Lower lobe of right lung (tissue), 2 donors: ENCODE data around the gene FRMD4A. TPM values are rescaled to one million over a fixed set of nuclear protein-coding genes. Genes with fewer than 3 reads are reported as not detected.
"Not testable (repeated sequence)": the region's sequence is repeated elsewhere in the genome, so short reads cannot be mapped to it uniquely, and the experiment has no call there.

Source experiments
- ATAC-seq, 2 donors: fragments of 200-7000 bp; cut with Tn5 transposase; one replicate each; pipeline ENCODE4 v1.9.1; 2020 to 2022; ENCODE audit warnings: mild to moderate bottlenecking in 2 of 2, moderate library complexity in 2 of 2
- DNase-seq: peaks from one replicate; pipeline ENCODE4 v3.0.0-alpha.2; 2020
- H3K27ac ChIP-seq: fragments of 200-600 bp; one replicate; pipeline ENCODE4 v1.8.0; 2022
- H3K27me3 ChIP-seq: fragments of 200-600 bp; one replicate; pipeline ENCODE4 v1.8.0; 2022; ENCODE audit warnings: low read depth
- H3K36me3 ChIP-seq: fragments of 200-600 bp; one replicate; pipeline ENCODE4 v1.8.0; 2022; ENCODE audit warnings: mild to moderate bottlenecking
- H3K4me1 ChIP-seq: fragments of 200-600 bp; one replicate; pipeline ENCODE4 v1.8.0; 2022
- H3K4me3 ChIP-seq: fragments of 200-600 bp; one replicate; pipeline ENCODE4 v1.8.0; 2022; ENCODE audit warnings: mild to moderate bottlenecking
- H3K9me3 ChIP-seq: fragments of 200-600 bp; one replicate; pipeline ENCODE4 v1.8.0; 2022
- intact Hi-C: fragments of 100-400 bp; cut with DNase I; formaldehyde crosslinking; loops from one replicate; pipeline ENCODE4 v1.11.0; 2022
- total RNA-seq: library from RNA; stranded (reverse); fragmentation: NEBNext Ultra II Directional; extraction: Animal tissue kit (Norgen Biotek cat#: 25700); gene quantifications from one replicate; pipeline ENCODE4 v1.2.1, GENCODE V29; 2021
- TF ChIP-seq, protein P1 (sequence below): fragments of 200-600 bp; IDR thresholded peaks from one replicate; pipeline ENCODE4 v1.8.0; 2022; ENCODE audit warnings: antibody characterized with exemption, mild to moderate bottlenecking
- donor health status: DM: no; HTN: yes; CAD: no; lungs with severe emphysema.

Gene FRMD4A
- total RNA-seq, 1 donor from 2014 or later, result 64.8 TPM

DNA sequence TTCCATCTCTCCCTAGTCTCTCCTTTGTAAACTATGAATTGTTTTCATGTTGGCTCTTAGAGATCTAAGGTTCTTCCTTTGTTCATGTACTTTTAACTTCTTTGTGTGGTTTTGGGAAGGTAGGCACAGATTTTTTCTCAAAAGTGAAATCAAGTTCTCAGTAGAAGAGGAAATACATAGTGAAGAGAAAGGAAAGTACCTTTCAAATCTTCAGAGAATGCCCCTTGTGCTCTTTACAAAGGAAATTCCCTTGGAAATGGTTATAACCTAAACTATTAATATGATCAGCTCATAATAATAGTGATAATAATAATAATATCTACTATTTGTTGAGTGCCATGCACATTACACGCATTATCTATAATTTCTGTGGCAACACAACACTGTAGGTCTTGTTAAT, 425.4 kb downstream of the FRMD4A start:
- H3K27me3 ChIP-seq, result no peaks in the 10 kb centered on the region
- TF ChIP-seq, protein P1, sequence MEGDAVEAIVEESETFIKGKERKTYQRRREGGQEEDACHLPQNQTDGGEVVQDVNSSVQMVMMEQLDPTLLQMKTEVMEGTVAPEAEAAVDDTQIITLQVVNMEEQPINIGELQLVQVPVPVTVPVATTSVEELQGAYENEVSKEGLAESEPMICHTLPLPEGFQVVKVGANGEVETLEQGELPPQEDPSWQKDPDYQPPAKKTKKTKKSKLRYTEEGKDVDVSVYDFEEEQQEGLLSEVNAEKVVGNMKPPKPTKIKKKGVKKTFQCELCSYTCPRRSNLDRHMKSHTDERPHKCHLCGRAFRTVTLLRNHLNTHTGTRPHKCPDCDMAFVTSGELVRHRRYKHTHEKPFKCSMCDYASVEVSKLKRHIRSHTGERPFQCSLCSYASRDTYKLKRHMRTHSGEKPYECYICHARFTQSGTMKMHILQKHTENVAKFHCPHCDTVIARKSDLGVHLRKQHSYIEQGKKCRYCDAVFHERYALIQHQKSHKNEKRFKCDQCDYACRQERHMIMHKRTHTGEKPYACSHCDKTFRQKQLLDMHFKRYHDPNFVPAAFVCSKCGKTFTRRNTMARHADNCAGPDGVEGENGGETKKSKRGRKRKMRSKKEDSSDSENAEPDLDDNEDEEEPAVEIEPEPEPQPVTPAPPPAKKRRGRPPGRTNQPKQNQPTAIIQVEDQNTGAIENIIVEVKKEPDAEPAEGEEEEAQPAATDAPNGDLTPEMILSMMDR, result no peak
- H3K27ac ChIP-seq, result no peak overlapping the region
- no peak overlapping the region for H3K4me3 ChIP-seq
- H3K4me1 ChIP-seq, result no peaks in the 10 kb centered on the region
- no peak for DNase-seq
- intact Hi-C loops, result no loop called here
- no peaks in the 10 kb centered on the region for H3K36me3 ChIP-seq
- H3K9me3 ChIP-seq, result no peaks in the 10 kb centered on the region
- no peak for ATAC-seq

DNA sequence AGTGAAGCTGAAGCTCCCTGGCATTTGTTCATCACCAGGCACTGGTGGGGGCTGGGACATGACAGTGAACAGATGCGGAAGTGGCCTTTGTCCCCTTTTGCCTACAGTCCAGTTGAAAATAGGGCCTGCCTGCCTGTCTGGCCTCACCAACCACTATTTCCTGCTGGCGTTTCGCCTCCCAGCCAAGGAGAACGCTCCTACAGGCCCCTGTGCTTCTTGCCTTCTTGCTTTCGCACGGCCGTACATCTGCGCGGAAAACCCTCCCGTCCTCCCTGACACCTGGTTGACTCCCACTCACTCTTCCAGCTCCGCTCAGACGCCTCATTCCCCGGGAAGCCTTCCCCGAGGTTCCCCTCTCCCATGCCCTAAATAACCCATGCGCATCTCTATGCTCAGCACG, 426.7 kb downstream of the FRMD4A start:
- H3K36me3 ChIP-seq, result no peaks in the 10 kb centered on the region
- no peaks in the 10 kb centered on the region for H3K9me3 ChIP-seq
- ATAC-seq (peak; percentile 54 to 82), DNase-seq (peak; percentile 59)
- H3K27me3 ChIP-seq, result no peaks in the 10 kb centered on the region
- peak overlapping the region; percentile 24 for H3K27ac ChIP-seq
- H3K4me1 ChIP-seq, result no peaks in the 10 kb centered on the region
- TF ChIP-seq, protein P1, result no peak
- H3K4me3 ChIP-seq, result no peak overlapping the region
- intact Hi-C loops, result no loop called here

DNA sequence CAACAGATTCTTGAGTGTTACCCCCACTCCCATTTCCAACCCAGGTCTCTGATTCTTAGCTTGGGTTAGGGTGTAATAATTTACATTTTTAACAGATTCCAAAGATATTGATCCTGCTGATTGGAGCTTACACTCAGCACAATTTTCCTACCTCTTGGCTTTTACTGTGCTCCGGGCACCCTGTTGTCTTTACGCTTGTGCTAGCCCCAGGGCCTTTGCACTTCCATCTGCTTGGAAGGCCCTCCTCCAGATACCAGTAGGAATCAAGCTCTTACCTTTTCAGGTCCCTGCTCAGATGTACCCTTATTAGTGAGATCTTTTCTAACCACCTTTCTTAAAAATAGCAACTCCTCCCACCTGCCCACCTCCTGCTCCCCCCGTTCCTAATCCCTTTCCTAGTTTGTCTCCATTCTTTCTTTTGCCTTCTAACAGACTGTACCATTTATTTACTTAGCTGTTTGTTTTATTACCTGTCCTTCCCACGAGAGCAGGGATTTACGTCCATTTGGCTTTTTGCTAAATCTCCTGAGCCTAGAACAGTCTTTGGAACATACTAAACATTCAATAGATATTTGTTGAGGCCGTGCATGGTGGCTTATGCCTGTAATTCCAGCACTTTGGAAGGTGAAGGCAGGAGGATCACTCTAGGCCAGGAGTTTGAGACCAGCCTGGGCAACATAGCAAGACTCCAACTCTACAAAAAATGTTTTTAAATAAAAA, 427.7 kb downstream of the FRMD4A start:
- Histone ChIP-seq H3K9me3 (no peaks in the 10 kb centered on the region), H3K4me1 (no peaks in the 10 kb centered on the region), H3K27me3 (no peaks in the 10 kb centered on the region), H3K4me3 (no peak overlapping the region), H3K36me3 (no peaks in the 10 kb centered on the region), H3K27ac (no peak overlapping the region)
- intact Hi-C loops, result no loop called here
- DNase-seq (no peak), ATAC-seq (no peak)
- TF ChIP-seq, protein P1, result no peak

DNA sequence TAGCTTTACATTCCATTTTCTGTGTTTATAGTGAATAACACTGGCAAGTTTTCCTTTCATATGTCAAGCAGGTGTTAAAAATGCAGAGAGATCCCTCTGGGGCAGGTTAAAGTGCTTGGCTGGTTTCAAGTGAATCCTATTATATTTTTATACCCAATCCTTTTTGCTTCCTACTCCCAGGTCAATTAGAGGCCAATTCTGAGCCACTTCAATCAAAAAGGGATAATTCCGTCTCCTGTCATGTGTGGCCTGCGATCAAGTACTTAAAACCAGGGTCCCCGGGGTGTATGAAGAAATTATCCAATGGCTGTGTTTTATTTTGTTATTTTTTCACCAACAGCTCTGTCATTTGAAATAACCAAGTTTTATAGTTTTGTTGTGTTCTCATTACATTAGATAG, 430.8 kb downstream of the FRMD4A start:
- intact Hi-C loops, result no loop called here
- Histone ChIP-seq H3K36me3 (no peaks in the 10 kb centered on the region), H3K27me3 (no peaks in the 10 kb centered on the region), H3K9me3 (no peaks in the 10 kb centered on the region), H3K4me3 (no peak overlapping the region), H3K27ac (no peak overlapping the region), H3K4me1 (no peaks in the 10 kb centered on the region)
- no peak for ATAC-seq
- DNase-seq, result no peak
- TF ChIP-seq, protein P1, result no peak

DNA sequence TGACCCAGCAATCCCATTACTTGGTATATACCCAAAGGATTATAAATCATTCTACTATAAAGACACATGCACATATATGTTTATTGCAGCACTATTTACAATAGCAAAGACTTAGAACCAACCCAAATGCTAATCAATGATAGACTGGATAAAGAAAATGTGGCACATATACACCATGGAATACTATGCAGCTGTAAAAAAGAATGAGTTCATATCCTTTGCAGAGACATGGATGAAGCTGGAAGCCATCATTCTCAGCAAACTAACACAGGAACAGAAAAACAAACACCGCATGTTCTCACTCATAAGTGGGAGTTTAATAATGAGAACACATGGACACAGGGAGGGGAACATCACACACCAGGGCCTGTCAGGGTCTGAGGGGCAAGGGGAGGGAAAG, 434.6 kb downstream of the FRMD4A start:
- ATAC-seq, H3K27me3 ChIP-seq, H3K27ac ChIP-seq, H3K36me3 ChIP-seq, intact Hi-C loops, H3K9me3 ChIP-seq, H3K4me1 ChIP-seq, DNase-seq, H3K4me3 ChIP-seq: not testable (repeated sequence)

DNA sequence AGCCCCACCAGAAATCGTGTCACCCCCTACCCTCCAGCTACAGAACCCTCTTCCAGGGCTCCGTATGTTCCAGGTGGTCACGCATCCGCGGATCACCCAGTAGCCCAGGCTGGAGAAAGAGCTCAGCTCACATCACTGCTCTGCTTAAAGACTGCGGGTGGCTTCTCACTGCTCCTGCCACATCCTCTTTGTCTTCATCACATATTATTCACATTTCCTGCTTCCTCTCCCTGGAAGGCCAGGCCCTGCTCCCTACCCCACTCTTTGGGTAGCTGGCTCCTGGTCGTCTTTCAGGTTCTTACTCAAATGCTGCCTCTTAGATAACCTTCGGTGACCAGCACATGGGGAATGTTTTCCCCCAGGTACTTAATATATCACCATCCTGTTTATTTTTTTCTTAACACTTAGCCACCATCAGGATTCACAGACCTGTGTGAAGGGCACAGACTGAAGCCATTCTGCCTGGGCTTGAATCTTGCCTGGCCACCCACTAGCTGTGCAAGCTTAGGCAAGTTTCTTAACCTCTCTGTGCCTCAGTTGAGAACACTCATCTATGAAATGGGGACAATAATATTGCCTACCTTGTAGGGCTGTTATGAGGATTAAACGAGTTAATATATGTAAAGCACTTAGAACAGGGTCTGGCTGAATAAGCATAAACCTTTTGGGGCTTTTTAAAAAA, 436.2 kb downstream of the FRMD4A start:
- Histone ChIP-seq H3K36me3 (no peaks in the 10 kb centered on the region), H3K9me3 (no peaks in the 10 kb centered on the region), H3K4me1 (peaks cover 7% of the 10 kb centered on the region), H3K27me3 (peaks cover 9% of the 10 kb centered on the region), H3K27ac (no peak overlapping the region), H3K4me3 (no peak overlapping the region)
- intact Hi-C loops, result no loop called here
- DNase-seq (no peak), ATAC-seq (no peak)
- TF ChIP-seq, protein P1, result no peak
